G401.6 (cell line): Measurements from ENCODE around the gene FOXP4.

Source experiments
- FAIRE-seq: peaks from 2 replicates; lab custom pipeline; 2012; peaks lifted over from hg19 to GRCh38; lab: Jason Lieb, UNC

The FOXP4 gene

GRCh38 chr6:41646026-41646795, 100.0 kb downstream of the FOXP4 start:
- FAIRE-seq = no peak

DNA sequence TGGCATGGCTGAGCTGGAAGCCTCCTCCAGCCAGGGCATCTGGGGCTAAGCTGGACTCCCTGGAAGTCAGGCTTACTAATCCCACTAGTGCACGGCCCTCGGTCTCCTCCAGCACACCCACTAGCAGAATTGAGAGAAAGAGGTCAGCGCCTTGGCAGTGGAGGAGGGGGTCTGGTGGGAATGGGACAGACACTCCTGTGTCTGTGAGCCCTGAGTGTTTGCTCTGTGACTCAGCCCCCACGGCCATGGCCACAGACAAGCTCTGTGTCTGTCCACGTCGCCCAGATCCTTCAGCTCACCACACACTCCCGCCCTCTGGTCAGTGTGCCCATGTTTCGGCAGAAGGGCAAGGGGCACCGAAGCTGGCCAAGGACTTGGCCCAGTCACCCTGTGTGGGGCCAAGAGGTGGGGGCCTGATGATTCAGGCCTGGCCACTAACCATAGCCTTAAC, 100.9 kb downstream of the FOXP4 start:
- no peak for FAIRE-seq

DNA sequence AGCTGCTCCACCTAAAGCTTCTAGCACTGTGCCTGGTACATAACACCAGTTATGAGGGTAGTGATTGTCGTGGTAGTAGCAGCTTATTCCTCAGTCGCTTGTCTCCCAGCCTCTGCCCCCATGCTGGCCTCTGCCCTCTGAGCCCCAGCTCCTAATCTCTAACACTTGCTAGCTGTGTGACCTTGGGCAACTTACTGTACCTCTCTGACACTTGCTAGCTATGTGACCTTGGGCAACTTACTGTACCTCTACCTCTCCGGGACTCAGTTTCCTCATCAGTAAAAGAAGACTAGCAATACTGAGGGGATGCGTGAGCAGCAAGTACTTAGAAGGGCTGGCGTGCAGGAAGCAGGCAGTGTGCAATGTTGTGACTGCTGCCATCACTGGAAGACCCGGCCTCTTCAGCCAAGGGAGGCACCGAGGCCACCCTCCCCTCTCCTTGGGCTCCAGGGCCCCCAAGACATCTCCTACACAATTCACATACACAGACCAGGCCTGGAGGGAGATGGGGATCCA, 101.9 kb downstream of the FOXP4 start:
- no peak for FAIRE-seq

GRCh38 chr6:41648921-41649320, 102.7 kb downstream of the FOXP4 start:
- FAIRE-seq = no peak

DNA sequence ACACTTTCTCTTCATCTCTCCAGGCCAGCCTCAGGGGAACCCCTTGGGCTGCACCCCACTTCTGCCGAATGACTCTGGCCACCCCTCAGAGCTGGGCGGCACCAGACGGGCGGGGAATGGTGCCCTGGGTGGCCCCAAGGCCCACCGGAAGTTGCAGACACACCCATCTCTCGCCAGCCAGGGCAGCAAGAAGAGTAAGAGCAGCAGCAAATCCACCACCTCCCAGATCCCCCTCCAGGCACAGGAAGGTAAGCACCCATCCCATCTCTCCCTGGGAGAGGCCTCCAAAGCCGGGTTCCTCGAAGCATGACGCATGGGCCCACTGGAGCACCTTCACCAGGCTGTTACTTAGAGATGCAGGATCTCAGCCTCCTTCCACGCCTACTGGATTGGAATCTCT, 103.4 kb downstream of the FOXP4 start:
- no peak for FAIRE-seq

DNA sequence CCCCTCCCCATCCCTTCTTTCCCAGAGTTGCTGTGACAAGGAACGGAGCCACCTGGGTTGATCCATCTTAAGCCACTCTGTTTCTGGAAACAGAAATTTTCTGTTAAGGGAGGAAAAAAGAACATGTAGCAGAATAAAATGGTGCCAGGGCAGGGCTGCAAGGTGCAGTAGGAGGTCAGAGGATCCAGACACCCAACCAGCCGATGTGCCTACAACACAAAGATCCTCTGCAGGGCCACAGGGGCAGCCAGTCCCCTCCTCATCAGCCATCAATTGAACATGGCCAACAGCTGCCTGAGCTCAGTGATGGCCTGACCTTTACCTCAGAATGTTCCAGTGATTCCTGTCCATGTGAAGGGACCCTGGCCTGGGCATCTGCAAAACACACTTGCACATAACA, 103.9 kb downstream of the FOXP4 start:
- FAIRE-seq = no peak

- FAIRE-seq = no peak
Observed at GRCh38 chr6:41651246-41651961, 105.2 kb downstream of the FOXP4 start.
